Measurements from ENCODE around the gene SLC22A3. TPM values are rescaled to one million over a fixed set of nuclear protein-coding genes. Genes with fewer than 3 reads are reported as not detected.

The SLC22A3 gene
- total RNA-seq, 1 experiment from 2014 or later: 2.4 TPM

DNA sequence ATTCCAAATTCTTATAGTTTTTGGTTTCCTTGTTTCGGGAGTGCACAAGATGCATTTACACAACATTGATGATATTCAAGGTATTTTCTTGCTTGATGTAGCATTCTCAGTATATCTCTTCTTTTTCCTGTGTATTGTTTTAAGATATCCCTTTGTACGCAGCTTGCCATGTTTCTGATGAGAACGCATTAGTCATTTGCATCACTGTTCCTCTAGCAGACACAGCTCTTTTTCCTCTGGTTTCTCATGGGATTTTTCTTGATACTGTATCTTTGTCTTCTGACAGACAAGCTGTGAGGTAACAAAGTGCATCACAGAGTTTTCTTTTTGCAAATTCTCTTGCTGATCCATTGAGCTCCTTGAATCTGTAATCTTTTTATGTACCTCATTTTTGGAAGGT lies 146.4 kb downstream of the SLC22A3 start:
- TF ChIP-seq, protein P1, sequence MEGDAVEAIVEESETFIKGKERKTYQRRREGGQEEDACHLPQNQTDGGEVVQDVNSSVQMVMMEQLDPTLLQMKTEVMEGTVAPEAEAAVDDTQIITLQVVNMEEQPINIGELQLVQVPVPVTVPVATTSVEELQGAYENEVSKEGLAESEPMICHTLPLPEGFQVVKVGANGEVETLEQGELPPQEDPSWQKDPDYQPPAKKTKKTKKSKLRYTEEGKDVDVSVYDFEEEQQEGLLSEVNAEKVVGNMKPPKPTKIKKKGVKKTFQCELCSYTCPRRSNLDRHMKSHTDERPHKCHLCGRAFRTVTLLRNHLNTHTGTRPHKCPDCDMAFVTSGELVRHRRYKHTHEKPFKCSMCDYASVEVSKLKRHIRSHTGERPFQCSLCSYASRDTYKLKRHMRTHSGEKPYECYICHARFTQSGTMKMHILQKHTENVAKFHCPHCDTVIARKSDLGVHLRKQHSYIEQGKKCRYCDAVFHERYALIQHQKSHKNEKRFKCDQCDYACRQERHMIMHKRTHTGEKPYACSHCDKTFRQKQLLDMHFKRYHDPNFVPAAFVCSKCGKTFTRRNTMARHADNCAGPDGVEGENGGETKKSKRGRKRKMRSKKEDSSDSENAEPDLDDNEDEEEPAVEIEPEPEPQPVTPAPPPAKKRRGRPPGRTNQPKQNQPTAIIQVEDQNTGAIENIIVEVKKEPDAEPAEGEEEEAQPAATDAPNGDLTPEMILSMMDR (IDR thresholded peaks at IDR 0.05; ENCODE audit: insufficient read depth in 1 of 2, low read depth in 1 of 2, low read length in 1 of 2, severe bottlenecking in 1 of 2, unreplicated experiment in 1 of 2): no peak
- ChIA-PET POLR2A (no interaction called here), CTCF (no interaction called here)
- no TSS peak for BruUV-seq (replicated peaks)
- intact Hi-C loops (cut with micrococcal nuclease; ENCODE audit: unreplicated experiment): no loop called here
- Mint-ChIP-seq H3K9me3 (ENCODE audit: unreplicated experiment) (no peaks in the 10 kb centered on the region), H3K4me1 (ENCODE audit: low read depth, unreplicated experiment) (no peaks in the 10 kb centered on the region), H3K4me3 (ENCODE audit: unreplicated experiment) (no peak overlapping the region), H3K27me3 (ENCODE audit: insufficient read depth, unreplicated experiment) (peaks cover 24% of the 10 kb centered on the region), H3K27ac (ENCODE audit: unreplicated experiment) (no peak overlapping the region), H3K36me3 (ENCODE audit: insufficient read depth, unreplicated experiment) (no peaks in the 10 kb centered on the region)
- no peak for DNase-seq
- Histone ChIP-seq H3K36me3 (ENCODE audit: control insufficient read depth, insufficient read depth, low read length) (no peaks in the 10 kb centered on the region), H3K27me3 (replicated peaks; ENCODE audit: control insufficient read depth, insufficient read depth, low read length) (no peaks in the 10 kb centered on the region), H3K9me3 (no peaks in the 10 kb centered on the region), H3K4me3 (ENCODE audit: low read depth, low read length) (no peak overlapping the region), H3K4me1 (no peaks in the 10 kb centered on the region)

GRCh38 chr6:160500639-160501038 lies 152.5 kb downstream of the SLC22A3 start:
- Histone ChIP-seq H3K4me3 (ENCODE audit: low read depth, low read length) (no peak overlapping the region), H3K27me3 (replicated peaks; ENCODE audit: control insufficient read depth, insufficient read depth, low read length) (no peaks in the 10 kb centered on the region), H3K4me1 (no peaks in the 10 kb centered on the region), H3K9me3 (no peaks in the 10 kb centered on the region), H3K36me3 (ENCODE audit: control insufficient read depth, insufficient read depth, low read length) (no peaks in the 10 kb centered on the region)
- no TSS peak for BruUV-seq (replicated peaks)
- intact Hi-C loops (cut with micrococcal nuclease; ENCODE audit: unreplicated experiment): no loop called here
- peaks cover 21% of the 10 kb centered on the region for H3K27me3 Mint-ChIP-seq (ENCODE audit: insufficient read depth, unreplicated experiment)
- H3K9me3 Mint-ChIP-seq (ENCODE audit: unreplicated experiment): no peaks in the 10 kb centered on the region
- TF ChIP-seq, protein P1 (IDR thresholded peaks at IDR 0.05; ENCODE audit: insufficient read depth in 1 of 2, low read depth in 1 of 2, low read length in 1 of 2, severe bottlenecking in 1 of 2, unreplicated experiment in 1 of 2): no peak
- no peak overlapping the region for H3K4me3 Mint-ChIP-seq (ENCODE audit: unreplicated experiment)
- no peaks in the 10 kb centered on the region for H3K4me1 Mint-ChIP-seq (ENCODE audit: low read depth, unreplicated experiment)
- DNase-seq: no peak
- ChIA-PET POLR2A (no interaction called here), CTCF (no interaction called here)
- no peak overlapping the region for H3K27ac Mint-ChIP-seq (ENCODE audit: unreplicated experiment)
- H3K36me3 Mint-ChIP-seq (ENCODE audit: insufficient read depth, unreplicated experiment): no peaks in the 10 kb centered on the region

Other genes with a start within 250 kb of the SLC22A3 start
- 1.5 and 2.0 TPM in 2 replicates for gene SLC22A1, start 226.6 kb upstream of the SLC22A3 start, total RNA-seq (2022)
- 0.19 TPM in 1 of 2 replicates, not detected in the other for gene SLC22A2, start 89.6 kb upstream of the SLC22A3 start, total RNA-seq (2022)